ENCODE data around the gene RAD17.

GRCh38 chr5:69329905-69330489 lies 39.6 kb upstream of the RAD17 start:
- TF ChIP-seq POLR2A (IDR thresholded peaks at IDR 0.05; ENCODE audit: low read depth, low read length) = no peak
- TF ChIP-seq TAF1 (IDR thresholded peaks at IDR 0.05; ENCODE audit: borderline replicate concordance, low read depth, low read length) = no peak
- TF ChIP-seq POLR2AphosphoS5 (IDR thresholded peaks at IDR 0.05; ENCODE audit: low read depth, low read length) = no peak
